ENCODE measurements around the gene RNF217. TPM values are rescaled to one million over a fixed set of nuclear protein-coding genes. Genes with fewer than 3 reads are reported as not detected.

The RNF217 gene
- polyA plus RNA-seq, 4 donors = 0.54 to 17.7 (median 1.8) TPM

- DNase-seq = no peak
- Histone ChIP-seq H3K4me3 (ENCODE audit: low read depth in 1 of 3, low read length in 3 of 3) (no peak overlapping the region), H3K36me3 (ENCODE audit: control insufficient read depth in 3 of 3, insufficient read depth in 2 of 3, low read depth in 1 of 3, low read length in 3 of 3) (no peaks in the 10 kb centered on the region), H3K4me1 (ENCODE audit: control insufficient read depth in 3 of 3, insufficient read depth in 2 of 3, low read depth in 1 of 3, low read length in 2 of 3) (no peaks in the 10 kb centered on the region), H3K27me3 (ENCODE audit: control insufficient read depth in 3 of 3, insufficient read depth in 3 of 3, low read length in 3 of 3) (peaks cover 0 to 20% (median 0%) of the 10 kb centered on the region in 3 donors), H3K27ac (ENCODE audit: low read depth in 1 of 3, low read length in 2 of 3) (no peak overlapping the region), H3K9me3 (ENCODE audit: control insufficient read depth in 2 of 2, insufficient read depth in 1 of 2, low read depth in 1 of 2, low read length in 1 of 2) (no peaks in the 10 kb centered on the region)
- WGBS, 3 donors = 90 to 98% (median 95%) methylated on average over 2 of the region's 2 CpGs
- FAIRE-seq = no peak
Measured at GRCh38 chr6:125101631-125102030, 139.4 kb downstream of the RNF217 start.

GRCh38 chr6:125102411-125102810 lies 140.2 kb downstream of the RNF217 start:
- DNase-seq (no peak), FAIRE-seq (no peak)
- H3K9me3 ChIP-seq (ENCODE audit: control insufficient read depth in 2 of 2, insufficient read depth in 1 of 2, low read depth in 1 of 2, low read length in 1 of 2) = no peaks in the 10 kb centered on the region
- 58 to 79% (median 66%) methylated on average over 3 of the region's 3 CpGs for WGBS, 3 donors
- H3K27me3 ChIP-seq (ENCODE audit: control insufficient read depth in 3 of 3, insufficient read depth in 3 of 3, low read length in 3 of 3) = peaks cover 0 to 20% (median 0%) of the 10 kb centered on the region in 3 donors
- H3K27ac ChIP-seq (ENCODE audit: low read depth in 1 of 3, low read length in 2 of 3) = no peak overlapping the region
- no peak overlapping the region for H3K4me3 ChIP-seq (ENCODE audit: low read depth in 1 of 3, low read length in 3 of 3)
- H3K36me3 ChIP-seq (ENCODE audit: control insufficient read depth in 3 of 3, insufficient read depth in 2 of 3, low read depth in 1 of 3, low read length in 3 of 3) = no peaks in the 10 kb centered on the region
- no peaks in the 10 kb centered on the region for H3K4me1 ChIP-seq (ENCODE audit: control insufficient read depth in 3 of 3, insufficient read depth in 2 of 3, low read depth in 1 of 3, low read length in 2 of 3)

- Histone ChIP-seq H3K4me1 (ENCODE audit: control insufficient read depth in 3 of 3, insufficient read depth in 2 of 3, low read depth in 1 of 3, low read length in 2 of 3) (no peaks in the 10 kb centered on the region), H3K27ac (ENCODE audit: low read depth in 1 of 3, low read length in 2 of 3) (no peak overlapping the region), H3K27me3 (ENCODE audit: control insufficient read depth in 3 of 3, insufficient read depth in 3 of 3, low read length in 3 of 3) (peaks cover 0 to 20% (median 0%) of the 10 kb centered on the region in 3 donors), H3K4me3 (ENCODE audit: low read depth in 1 of 3, low read length in 3 of 3) (no peak overlapping the region), H3K9me3 (ENCODE audit: control insufficient read depth in 2 of 2, insufficient read depth in 1 of 2, low read depth in 1 of 2, low read length in 1 of 2) (no peaks in the 10 kb centered on the region), H3K36me3 (ENCODE audit: control insufficient read depth in 3 of 3, insufficient read depth in 2 of 3, low read depth in 1 of 3, low read length in 3 of 3) (no peaks in the 10 kb centered on the region)
- DNase-seq (no peak), FAIRE-seq (no peak)
- 81 to 92% (median 83%) methylated on average over 2 of the region's 2 CpGs for WGBS, 3 donors
Measured at GRCh38 chr6:125102891-125103290, 140.7 kb downstream of the RNF217 start.

GRCh38 chr6:125104425-125104824 lies 142.2 kb downstream of the RNF217 start:
- Histone ChIP-seq H3K27ac (ENCODE audit: low read depth in 1 of 3, low read length in 2 of 3) (no peak overlapping the region), H3K9me3 (ENCODE audit: control insufficient read depth in 2 of 2, insufficient read depth in 1 of 2, low read depth in 1 of 2, low read length in 1 of 2) (no peaks in the 10 kb centered on the region)
- no peak for FAIRE-seq

GRCh38 chr6:125107048-125107447 lies 144.8 kb downstream of the RNF217 start:
- H3K36me3 ChIP-seq (ENCODE audit: control insufficient read depth in 3 of 3, insufficient read depth in 2 of 3, low read depth in 1 of 3, low read length in 3 of 3) = no peaks in the 10 kb centered on the region
- FAIRE-seq (no peak), DNase-seq (no peak)
- H3K27me3 ChIP-seq (ENCODE audit: control insufficient read depth in 3 of 3, insufficient read depth in 3 of 3, low read length in 3 of 3) = no peaks in the 10 kb centered on the region
- peaks cover 0 to 10% of the 10 kb centered on the region in 2 donors for H3K9me3 ChIP-seq (ENCODE audit: control insufficient read depth in 2 of 2, insufficient read depth in 1 of 2, low read depth in 1 of 2, low read length in 1 of 2)
- no peak overlapping the region for H3K4me3 ChIP-seq (ENCODE audit: low read depth in 1 of 3, low read length in 3 of 3)
- H3K4me1 ChIP-seq (ENCODE audit: control insufficient read depth in 3 of 3, insufficient read depth in 2 of 3, low read depth in 1 of 3, low read length in 2 of 3) = no peaks in the 10 kb centered on the region
- 85 to 92% (median 90%) methylated on average over 5 of the region's 5 CpGs for WGBS, 3 donors
- no peak overlapping the region for H3K27ac ChIP-seq (ENCODE audit: low read depth in 1 of 3, low read length in 2 of 3)

More at GRCh38 chr6:125104425-125104824, 142.2 kb downstream of the RNF217 start:
- Histone ChIP-seq H3K27me3 (ENCODE audit: control insufficient read depth in 3 of 3, insufficient read depth in 3 of 3, low read length in 3 of 3) (peaks cover 0 to 11% (median 0%) of the 10 kb centered on the region in 3 donors), H3K4me1 (ENCODE audit: control insufficient read depth in 3 of 3, insufficient read depth in 2 of 3, low read depth in 1 of 3, low read length in 2 of 3) (no peaks in the 10 kb centered on the region), H3K4me3 (ENCODE audit: low read depth in 1 of 3, low read length in 3 of 3) (no peak overlapping the region), H3K36me3 (ENCODE audit: control insufficient read depth in 3 of 3, insufficient read depth in 2 of 3, low read depth in 1 of 3, low read length in 3 of 3) (no peaks in the 10 kb centered on the region)
- DNase-seq = no peak
- WGBS, 3 donors = 41 to 53% (median 47%) methylated on average over 4 of the region's 4 CpGs

- Histone ChIP-seq H3K36me3 (ENCODE audit: control insufficient read depth in 3 of 3, insufficient read depth in 2 of 3, low read depth in 1 of 3, low read length in 3 of 3) (no peaks in the 10 kb centered on the region), H3K9me3 (ENCODE audit: control insufficient read depth in 2 of 2, insufficient read depth in 1 of 2, low read depth in 1 of 2, low read length in 1 of 2) (peaks cover 0 to 16% of the 10 kb centered on the region in 2 donors), H3K4me1 (ENCODE audit: control insufficient read depth in 3 of 3, insufficient read depth in 2 of 3, low read depth in 1 of 3, low read length in 2 of 3) (no peaks in the 10 kb centered on the region), H3K4me3 (ENCODE audit: low read depth in 1 of 3, low read length in 3 of 3) (no peak overlapping the region), H3K27ac (ENCODE audit: low read depth in 1 of 3, low read length in 2 of 3) (no peak overlapping the region), H3K27me3 (ENCODE audit: control insufficient read depth in 3 of 3, insufficient read depth in 3 of 3, low read length in 3 of 3) (no peaks in the 10 kb centered on the region)
- DNase-seq (no peak), FAIRE-seq (no peak)
- WGBS, 3 donors = 89 to 95% (median 91%) methylated on average over 3 of the region's 3 CpGs
Measured at GRCh38 chr6:125107896-125108295, 145.7 kb downstream of the RNF217 start.

- no peak for FAIRE-seq
- 84 to 88% (median 84%) methylated on average over 1 of the region's 1 CpG for WGBS, 3 donors
- H3K27ac ChIP-seq (ENCODE audit: low read depth in 1 of 3, low read length in 2 of 3) = no peak overlapping the region
Measured at GRCh38 chr6:125110056-125110455, 147.8 kb downstream of the RNF217 start.

GRCh38 chr6:125111219-125111983 lies 149.2 kb downstream of the RNF217 start:
- H3K27me3 ChIP-seq (ENCODE audit: control insufficient read depth in 3 of 3, insufficient read depth in 3 of 3, low read length in 3 of 3) = no peaks in the 10 kb centered on the region
- FAIRE-seq (no peak), DNase-seq (no peak)
- no peak overlapping the region for H3K27ac ChIP-seq (ENCODE audit: low read depth in 1 of 3, low read length in 2 of 3)
- no peaks in the 10 kb centered on the region for H3K4me1 ChIP-seq (ENCODE audit: control insufficient read depth in 3 of 3, insufficient read depth in 2 of 3, low read depth in 1 of 3, low read length in 2 of 3)
- peaks cover 0 to 19% of the 10 kb centered on the region in 2 donors for H3K9me3 ChIP-seq (ENCODE audit: control insufficient read depth in 2 of 2, insufficient read depth in 1 of 2, low read depth in 1 of 2, low read length in 1 of 2)
- 88 to 93% (median 91%) methylated on average over 4 of the region's 4 CpGs for WGBS, 3 donors
- no peaks in the 10 kb centered on the region for H3K36me3 ChIP-seq (ENCODE audit: control insufficient read depth in 3 of 3, insufficient read depth in 2 of 3, low read depth in 1 of 3, low read length in 3 of 3)
- H3K4me3 ChIP-seq (ENCODE audit: low read depth in 1 of 3, low read length in 3 of 3) = no peak overlapping the region

More at GRCh38 chr6:125110056-125110455, 147.8 kb downstream of the RNF217 start:
- no peak overlapping the region for H3K4me3 ChIP-seq (ENCODE audit: low read depth in 1 of 3, low read length in 3 of 3)
- no peaks in the 10 kb centered on the region for H3K4me1 ChIP-seq (ENCODE audit: control insufficient read depth in 3 of 3, insufficient read depth in 2 of 3, low read depth in 1 of 3, low read length in 2 of 3)
- no peaks in the 10 kb centered on the region for H3K27me3 ChIP-seq (ENCODE audit: control insufficient read depth in 3 of 3, insufficient read depth in 3 of 3, low read length in 3 of 3)
- H3K36me3 ChIP-seq (ENCODE audit: control insufficient read depth in 3 of 3, insufficient read depth in 2 of 3, low read depth in 1 of 3, low read length in 3 of 3) = no peaks in the 10 kb centered on the region
- DNase-seq = no peak
- H3K9me3 ChIP-seq (ENCODE audit: control insufficient read depth in 2 of 2, insufficient read depth in 1 of 2, low read depth in 1 of 2, low read length in 1 of 2) = peaks cover 0 to 19% of the 10 kb centered on the region in 2 donors

GRCh38 chr6:125112934-125113333 lies 150.7 kb downstream of the RNF217 start:
- no peaks in the 10 kb centered on the region for H3K4me1 ChIP-seq (ENCODE audit: control insufficient read depth in 3 of 3, insufficient read depth in 2 of 3, low read depth in 1 of 3, low read length in 2 of 3)
- FAIRE-seq (no peak), DNase-seq (no peak)
- H3K4me3 ChIP-seq (ENCODE audit: low read depth in 1 of 3, low read length in 3 of 3) = no peak overlapping the region
- no peaks in the 10 kb centered on the region for H3K27me3 ChIP-seq (ENCODE audit: control insufficient read depth in 3 of 3, insufficient read depth in 3 of 3, low read length in 3 of 3)
- H3K9me3 ChIP-seq (ENCODE audit: control insufficient read depth in 2 of 2, insufficient read depth in 1 of 2, low read depth in 1 of 2, low read length in 1 of 2) = peaks cover 0 to 19% of the 10 kb centered on the region in 2 donors
- no peak overlapping the region for H3K27ac ChIP-seq (ENCODE audit: low read depth in 1 of 3, low read length in 2 of 3)
- no peaks in the 10 kb centered on the region for H3K36me3 ChIP-seq (ENCODE audit: control insufficient read depth in 3 of 3, insufficient read depth in 2 of 3, low read depth in 1 of 3, low read length in 3 of 3)
